SU-DHL-6 (cell line): ENCODE results near the gene RPS6KA1.

Experiments used
- H2AFZ ChIP-seq: fragments of 200-600 bp; sonication (generic); 2 replicates; pipeline ENCODE4 v1.6.1; 2014; ENCODE audit warnings: low read depth, mild to moderate bottlenecking, moderate library complexity, mixed read lengths, antibody characterized with exemption, low read length; ENCODE audit not compliant: severe bottlenecking
- H3F3A ChIP-seq: fragments of 200-600 bp; shearing (Covaris generic); 2 replicates; pipeline ENCODE4 v1.6.0; 2016; ENCODE audit warnings: antibody characterized with exemption, mild to moderate bottlenecking; ENCODE audit not compliant: insufficient read depth
- H3K27ac ChIP-seq: fragments of 200-600 bp; sonication (generic); 2 replicates; pipeline ENCODE4 v1.5.1; 2016; ENCODE audit warnings: low read depth, mild to moderate bottlenecking, low read length, moderate library complexity, mixed read lengths
- H3K27me3 ChIP-seq: fragments of 200-600 bp; sonication (generic), shearing (Covaris generic); 2 replicates; pipeline ENCODE4 v1.6.0; 2014; ENCODE audit warnings: mild to moderate bottlenecking, low read length
- H3K36me3 ChIP-seq: fragments of 200-600 bp; sonication (generic); 2 replicates; pipeline ENCODE4 v1.6.1; 2014; ENCODE audit warnings: mild to moderate bottlenecking, low read length, mixed read lengths
- H3K4me2 ChIP-seq: fragments of 300-600, 200-600 bp; shearing (Covaris generic), sonication (generic); 2 replicates; pipeline ENCODE4 v1.6.0; 2014; ENCODE audit warnings: low read length, low read depth, mild to moderate bottlenecking; ENCODE audit not compliant: poor library complexity, severe bottlenecking
- H3K4me3 ChIP-seq: fragments of 200-600 bp; sonication (generic); 2 replicates; pipeline ENCODE4 v1.5.1; 2014; ENCODE audit warnings: antibody characterized with exemption, low read length, mild to moderate bottlenecking, mixed read lengths; ENCODE audit not compliant: insufficient read depth, poor library complexity, severe bottlenecking
- H3K79me2 ChIP-seq: fragments of 200-600 bp; sonication (generic); 2 replicates; pipeline ENCODE4 v1.6.1; 2014; ENCODE audit warnings: mild to moderate bottlenecking, low read length, moderate library complexity; ENCODE audit not compliant: insufficient read depth
- H3K9ac ChIP-seq: fragments of 200-600 bp; sonication (generic); 2 replicates; pipeline ENCODE4 v1.7.0; 2014; ENCODE audit warnings: mild to moderate bottlenecking, low read length
- H3K9me2 ChIP-seq: fragments of 200-600 bp; sonication (generic); replicated peaks from 2 replicates; pipeline ENCODE4 v1.6.1; 2014; ENCODE audit warnings: low read length; ENCODE audit not compliant: insufficient read depth
- H3K9me3 ChIP-seq: fragments of 200-600 bp; sonication (generic); 2 replicates; pipeline ENCODE4 v1.6.1; 2014; ENCODE audit warnings: low read length, mixed read lengths; ENCODE audit not compliant: insufficient read depth
- H4K20me1 ChIP-seq: fragments of 200-600 bp; sonication (generic); 2 replicates; pipeline ENCODE4 v1.6.1; 2014; ENCODE audit warnings: low read depth, mild to moderate bottlenecking, antibody characterized with exemption, low read length, moderate library complexity, mixed read lengths
- EZH2phosphoT487 ChIP-seq: fragments of 200-600 bp; sonication (generic), shearing (Covaris generic); conservative IDR thresholded peaks from 2 replicates; pipeline ENCODE4 v1.6.1; 2018; ENCODE audit warnings: mild to moderate bottlenecking, antibody characterized with exemption, low read length, moderate library complexity, mixed read lengths
- TF ChIP-seq, protein P1 (sequence below): fragments of 200-600 bp; sonication (generic); IDR thresholded peaks from one replicate; pipeline ENCODE4 v1.5.1; 2017; ENCODE audit warnings: antibody characterized with exemption, mild to moderate bottlenecking, low read length, moderate library complexity; ENCODE audit not compliant: insufficient read depth, poor library complexity, severe bottlenecking

The RPS6KA1 gene

DNA sequence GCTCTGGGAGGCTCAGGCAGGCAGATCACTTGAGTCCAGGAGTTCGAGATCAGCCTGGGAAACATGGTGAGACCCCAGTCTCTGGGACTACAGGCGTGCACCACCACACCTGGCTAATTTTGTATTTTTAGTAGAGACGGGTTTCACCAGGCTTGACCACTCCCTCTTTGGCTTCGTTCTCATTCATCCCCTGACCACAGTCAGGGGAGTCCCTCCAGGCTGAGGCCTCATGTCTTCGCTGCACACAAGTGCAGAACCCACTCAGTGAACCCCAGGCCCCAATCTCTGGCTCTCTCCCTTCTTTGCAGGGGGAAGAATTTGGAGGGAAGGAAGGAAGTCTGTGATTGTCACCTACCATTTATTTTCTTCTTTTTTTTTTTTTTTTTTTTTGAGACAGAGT lies 9.2 kb upstream of the RPS6KA1 start:
- no peaks in the 10 kb centered on the region for H3K9me3 ChIP-seq
- no peak overlapping the region for H2AFZ ChIP-seq
- H3K79me2 ChIP-seq = no peaks in the 10 kb centered on the region
- H3K36me3 ChIP-seq = no peaks in the 10 kb centered on the region
- H3K27ac ChIP-seq = no peak overlapping the region
- H3K27me3 ChIP-seq = no peaks in the 10 kb centered on the region
- no peaks in the 10 kb centered on the region for H3K9me2 ChIP-seq
- TF ChIP-seq, protein P1, sequence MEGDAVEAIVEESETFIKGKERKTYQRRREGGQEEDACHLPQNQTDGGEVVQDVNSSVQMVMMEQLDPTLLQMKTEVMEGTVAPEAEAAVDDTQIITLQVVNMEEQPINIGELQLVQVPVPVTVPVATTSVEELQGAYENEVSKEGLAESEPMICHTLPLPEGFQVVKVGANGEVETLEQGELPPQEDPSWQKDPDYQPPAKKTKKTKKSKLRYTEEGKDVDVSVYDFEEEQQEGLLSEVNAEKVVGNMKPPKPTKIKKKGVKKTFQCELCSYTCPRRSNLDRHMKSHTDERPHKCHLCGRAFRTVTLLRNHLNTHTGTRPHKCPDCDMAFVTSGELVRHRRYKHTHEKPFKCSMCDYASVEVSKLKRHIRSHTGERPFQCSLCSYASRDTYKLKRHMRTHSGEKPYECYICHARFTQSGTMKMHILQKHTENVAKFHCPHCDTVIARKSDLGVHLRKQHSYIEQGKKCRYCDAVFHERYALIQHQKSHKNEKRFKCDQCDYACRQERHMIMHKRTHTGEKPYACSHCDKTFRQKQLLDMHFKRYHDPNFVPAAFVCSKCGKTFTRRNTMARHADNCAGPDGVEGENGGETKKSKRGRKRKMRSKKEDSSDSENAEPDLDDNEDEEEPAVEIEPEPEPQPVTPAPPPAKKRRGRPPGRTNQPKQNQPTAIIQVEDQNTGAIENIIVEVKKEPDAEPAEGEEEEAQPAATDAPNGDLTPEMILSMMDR = no peak
- TF ChIP-seq EZH2phosphoT487 = no peak
- H4K20me1 ChIP-seq = no peaks in the 10 kb centered on the region
- no peak overlapping the region for H3K4me2 ChIP-seq
- H3F3A ChIP-seq = no peaks in the 10 kb centered on the region
- no peak overlapping the region for H3K9ac ChIP-seq
- H3K4me3 ChIP-seq = no peak overlapping the region

DNA sequence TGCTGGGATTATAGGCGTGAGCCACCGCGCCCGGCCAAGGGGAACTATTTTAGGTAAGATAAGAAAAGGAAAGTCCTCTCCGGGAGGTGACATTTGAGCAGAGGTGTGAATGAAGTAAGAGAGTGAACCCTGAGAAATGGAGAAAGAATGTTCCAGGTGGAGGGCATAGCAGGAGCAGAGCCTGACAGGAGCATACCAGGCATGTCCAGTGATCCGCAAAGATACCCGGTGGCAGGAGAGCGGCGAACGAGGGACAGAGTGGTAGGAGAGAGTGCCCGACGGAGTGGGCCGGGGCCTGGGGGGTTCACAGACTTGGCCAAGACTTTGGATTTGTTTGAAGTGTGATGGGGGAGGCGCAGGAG lies 7.9 kb upstream of the RPS6KA1 start:
- no peaks in the 10 kb centered on the region for H3F3A ChIP-seq
- no peak overlapping the region for H3K27ac ChIP-seq
- no peaks in the 10 kb centered on the region for H3K27me3 ChIP-seq
- no peak overlapping the region for H3K9ac ChIP-seq
- no peaks in the 10 kb centered on the region for H3K36me3 ChIP-seq
- H2AFZ ChIP-seq = no peak overlapping the region
- H3K79me2 ChIP-seq = no peaks in the 10 kb centered on the region
- no peaks in the 10 kb centered on the region for H3K9me2 ChIP-seq
- H3K4me2 ChIP-seq = no peak overlapping the region
- H3K4me3 ChIP-seq = no peak overlapping the region
- TF ChIP-seq EZH2phosphoT487 = no peak
- TF ChIP-seq, protein P1 = no peak
- no peaks in the 10 kb centered on the region for H4K20me1 ChIP-seq
- no peaks in the 10 kb centered on the region for H3K9me3 ChIP-seq

DNA sequence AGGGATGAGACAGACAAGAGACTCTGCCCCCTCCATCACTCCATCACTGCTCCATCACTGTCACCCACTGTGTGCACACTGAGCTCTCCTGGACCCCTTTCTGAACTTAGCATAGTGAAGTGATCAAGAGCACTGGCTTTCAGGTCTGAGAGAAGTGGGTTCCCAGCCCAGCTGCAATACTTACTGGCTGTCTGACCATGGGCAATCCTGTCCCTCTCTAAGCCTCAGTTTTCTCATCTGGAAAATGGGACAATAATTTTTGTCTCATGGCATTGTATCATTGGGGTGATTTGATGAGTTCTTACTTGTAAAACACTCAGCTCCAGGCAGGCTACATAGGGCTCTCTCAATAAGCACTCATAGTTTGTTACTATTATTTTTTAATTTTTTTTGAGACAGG lies 7.5 kb upstream of the RPS6KA1 start:
- Histone ChIP-seq H3K36me3 (no peaks in the 10 kb centered on the region), H3K4me3 (no peak overlapping the region), H3K27me3 (no peaks in the 10 kb centered on the region), H3K27ac (no peak overlapping the region), H3F3A (no peaks in the 10 kb centered on the region), H4K20me1 (no peaks in the 10 kb centered on the region), H2AFZ (no peak overlapping the region), H3K9me2 (no peaks in the 10 kb centered on the region), H3K9ac (no peak overlapping the region), H3K79me2 (no peaks in the 10 kb centered on the region), H3K4me2 (no peak overlapping the region), H3K9me3 (no peaks in the 10 kb centered on the region)
- no peak for TF ChIP-seq EZH2phosphoT487
- TF ChIP-seq, protein P1 = no peak

DNA sequence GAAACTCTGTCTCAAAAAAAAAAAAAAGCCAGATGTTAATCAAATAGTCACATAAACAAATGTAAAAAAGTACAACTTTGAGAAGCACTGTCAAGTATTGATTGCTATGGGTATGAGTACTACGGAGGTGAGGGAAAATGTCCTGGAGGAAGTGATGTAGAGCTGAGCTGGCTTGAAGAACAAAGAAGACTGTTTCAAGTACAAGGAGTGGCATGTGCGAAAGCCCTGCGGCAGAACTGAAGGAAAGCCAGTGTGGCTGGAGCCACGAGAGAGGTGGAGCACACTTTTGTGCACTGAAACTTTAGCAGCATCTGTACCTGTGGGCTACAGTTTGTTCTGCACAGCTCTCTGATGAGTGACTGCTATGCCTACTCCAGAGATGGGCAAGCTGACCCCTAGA lies 5.4 kb upstream of the RPS6KA1 start:
- Histone ChIP-seq H3K79me2 (no peaks in the 10 kb centered on the region), H3K27ac (no peak overlapping the region), H4K20me1 (no peaks in the 10 kb centered on the region), H2AFZ (no peak overlapping the region), H3K4me3 (no peak overlapping the region), H3K9me3 (no peaks in the 10 kb centered on the region), H3K4me2 (no peak overlapping the region), H3K27me3 (no peaks in the 10 kb centered on the region), H3K9ac (no peak overlapping the region), H3F3A (no peaks in the 10 kb centered on the region), H3K36me3 (no peaks in the 10 kb centered on the region), H3K9me2 (no peaks in the 10 kb centered on the region)
- TF ChIP-seq, protein P1 = no peak
- no peak for TF ChIP-seq EZH2phosphoT487
